Erythroblast (primary cell): ENCODE results near the gene UIMC1.

Experiments used
- GATA1 ChIP-seq: IDR thresholded peaks from 2 replicates; pipeline ENCODE4 v1.6.1; 2011; ENCODE audit warnings: low read depth, mild to moderate bottlenecking, control low read depth, low read length, moderate library complexity
- POLR2A ChIP-seq: IDR thresholded peaks from 2 replicates; pipeline ENCODE4 v1.6.1; 2011; ENCODE audit warnings: mild to moderate bottlenecking, low read length

DNA sequence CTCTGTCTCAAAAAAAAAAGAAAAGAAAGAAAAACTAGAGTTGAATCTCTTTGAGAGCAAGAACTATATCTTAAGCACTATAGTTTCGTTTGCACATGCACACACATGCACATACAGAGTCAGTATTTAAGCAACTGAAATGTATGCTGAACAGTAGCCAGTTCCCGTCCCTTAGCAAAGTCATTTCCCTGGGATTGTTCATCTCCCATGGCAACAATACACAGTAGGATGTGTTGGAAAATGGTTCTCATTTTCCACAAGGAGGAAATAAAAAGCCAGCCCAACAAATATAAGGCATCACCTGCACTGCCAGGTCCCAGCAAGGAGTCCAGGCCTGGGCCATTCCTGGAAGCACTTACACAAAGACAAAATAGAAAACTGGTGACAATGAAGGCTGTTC is 11.8 kb upstream of the UIMC1 start:
- TF ChIP-seq POLR2A (no peak), GATA1 (no peak)
